Measurements from ENCODE around the gene C1S.

Gene C1S

GRCh38 chr12:7116916-7117315 is 56.4 kb downstream of the C1S start:
- no peak for DNase-seq (ENCODE audit: low read depth in 1 of 2, low spot score in 1 of 2)
- no peak for TF ChIP-seq JUND (IDR thresholded peaks at IDR 0.05; ENCODE audit: low read depth)
- in situ Hi-C loops (cut with HindIII; ENCODE audit: low pct_unique_long_range_greater_than_20kb, low sequenced_read_pairs) = no loop called here

GRCh38 chr12:7117670-7118069 is 57.2 kb downstream of the C1S start:
- in situ Hi-C loops (cut with HindIII; ENCODE audit: low pct_unique_long_range_greater_than_20kb, low sequenced_read_pairs) = no loop called here
- no peak for DNase-seq (ENCODE audit: low read depth in 1 of 2, low spot score in 1 of 2)
- TF ChIP-seq JUND (IDR thresholded peaks at IDR 0.05; ENCODE audit: low read depth) = no peak

- in situ Hi-C loops (cut with HindIII; ENCODE audit: low pct_unique_long_range_greater_than_20kb, low sequenced_read_pairs) = no loop called here
- TF ChIP-seq JUND (IDR thresholded peaks at IDR 0.05; ENCODE audit: low read depth) = no peak
- no peak for DNase-seq (ENCODE audit: low read depth in 1 of 2, low spot score in 1 of 2)
Measured at GRCh38 chr12:7118881-7119280, 58.4 kb downstream of the C1S start.

- no peak for DNase-seq (ENCODE audit: low read depth in 1 of 2, low spot score in 1 of 2)
- in situ Hi-C loops (cut with HindIII; ENCODE audit: low pct_unique_long_range_greater_than_20kb, low sequenced_read_pairs) = no loop called here
- TF ChIP-seq JUND (IDR thresholded peaks at IDR 0.05; ENCODE audit: low read depth) = no peak
Measured at GRCh38 chr12:7120166-7120565, 59.6 kb downstream of the C1S start.
